Astrocyte (in vitro differentiated cells and primary cell): ENCODE data around the gene HCN1. TPM values are rescaled to one million over a fixed set of nuclear protein-coding genes. Genes with fewer than 3 reads are reported as not detected.
"Not testable (repeated sequence)": the region's sequence is repeated elsewhere in the genome, so short reads cannot be mapped to it uniquely, and the experiment has no call there.

Experiments used
- DNase-seq: peaks from one replicate; pipeline ENCODE4 v3.0.0-alpha.2; 2010; ENCODE audit warnings: low read depth
- FAIRE-seq: peaks from 2 replicates; lab custom pipeline; 2011; peaks lifted over from hg19 to GRCh38; lab: Jason Lieb, UNC
- H2AFZ ChIP-seq: 2 replicates; pipeline ENCODE4 v1.6.0; 2012; ENCODE audit warnings: low read depth, low read length, inconsistent platforms
- H3K27ac ChIP-seq: 2 replicates; pipeline ENCODE4 v1.5.1; 2011; ENCODE audit warnings: low read depth, low read length, inconsistent platforms
- H3K27me3 ChIP-seq: 2 replicates; pipeline ENCODE4 v1.6.0; 2011; ENCODE audit warnings: low read length, inconsistent platforms; ENCODE audit not compliant: insufficient read depth
- H3K36me3 ChIP-seq: 2 replicates; pipeline ENCODE4 v1.5.1; 2011; ENCODE audit warnings: low read length, inconsistent platforms; ENCODE audit not compliant: insufficient read depth
- H3K4me1 ChIP-seq: 2 replicates; pipeline ENCODE4 v1.5.1; 2011; ENCODE audit warnings: low read length, inconsistent platforms; ENCODE audit not compliant: insufficient read depth
- H3K4me2 ChIP-seq: 2 replicates; pipeline ENCODE4 v1.6.0; 2012; ENCODE audit warnings: low read length, inconsistent platforms
- H3K4me3 ChIP-seq: 2 replicates; pipeline ENCODE4 v1.5.1; 2011; ENCODE audit warnings: low read depth, mild to moderate bottlenecking, low read length, inconsistent platforms; ENCODE audit not compliant: insufficient read depth
- H3K79me2 ChIP-seq: 2 replicates; pipeline ENCODE4 v1.6.0; 2012; ENCODE audit warnings: mild to moderate bottlenecking, low read length, inconsistent platforms; ENCODE audit not compliant: insufficient read depth
- H3K9ac ChIP-seq: 2 replicates; pipeline ENCODE4 v1.6.0; 2012; ENCODE audit warnings: mild to moderate bottlenecking, low read length, inconsistent platforms
- H3K9me3 ChIP-seq: 2 replicates; pipeline ENCODE4 v1.5.1; 2012; ENCODE audit warnings: low read depth, mild to moderate bottlenecking, low read length, inconsistent platforms; ENCODE audit not compliant: insufficient read depth
- H4K20me1 ChIP-seq: 2 replicates; pipeline ENCODE4 v1.6.0; 2012; ENCODE audit warnings: low read length, inconsistent platforms; ENCODE audit not compliant: insufficient read depth
- H3K27ac Mint-ChIP-seq: one replicate; pipeline ENCODE4 v1.8.0; 2021; ENCODE audit warnings: mild to moderate bottlenecking, mixed read lengths; ENCODE audit not compliant: unreplicated experiment
- H3K27me3 Mint-ChIP-seq: one replicate; pipeline ENCODE4 v1.8.0; 2021; ENCODE audit warnings: low read depth, mixed read lengths; ENCODE audit not compliant: unreplicated experiment
- H3K36me3 Mint-ChIP-seq: one replicate; pipeline ENCODE4 v1.8.0; 2021; ENCODE audit warnings: low read depth, mixed read lengths; ENCODE audit not compliant: unreplicated experiment
- H3K4me1 Mint-ChIP-seq: one replicate; pipeline ENCODE4 v1.8.0; 2021; ENCODE audit warnings: low read depth, mixed read lengths; ENCODE audit not compliant: unreplicated experiment
- H3K4me3 Mint-ChIP-seq: one replicate; pipeline ENCODE4 v1.8.0; 2021; ENCODE audit warnings: mild to moderate bottlenecking, moderate library complexity, mixed read lengths; ENCODE audit not compliant: unreplicated experiment
- H3K9me3 Mint-ChIP-seq: one replicate; pipeline ENCODE4 v1.8.0; 2021; ENCODE audit warnings: mild to moderate bottlenecking, mixed read lengths; ENCODE audit not compliant: unreplicated experiment
- EZH2 ChIP-seq: IDR thresholded peaks from 2 replicates; pipeline ENCODE4 v1.6.1; 2012; ENCODE audit warnings: mild to moderate bottlenecking, low read length, inconsistent platforms; ENCODE audit not compliant: insufficient read depth
- total RNA-seq: library from RNA; stranded (reverse); gene quantifications from 2 replicates; pipeline ENCODE4 v1.2.1, GENCODE V29; 2021
- TF ChIP-seq, protein P1 (sequence below): IDR thresholded peaks from 2 replicates; pipeline ENCODE4 v1.5.1; 2011; ENCODE audit warnings: low read depth, mild to moderate bottlenecking, inconsistent platforms, low read length, moderate library complexity; ENCODE audit not compliant: insufficient read depth

The HCN1 gene
- total RNA-seq, 1 donor from 2014 or later = 0.11 TPM

DNA sequence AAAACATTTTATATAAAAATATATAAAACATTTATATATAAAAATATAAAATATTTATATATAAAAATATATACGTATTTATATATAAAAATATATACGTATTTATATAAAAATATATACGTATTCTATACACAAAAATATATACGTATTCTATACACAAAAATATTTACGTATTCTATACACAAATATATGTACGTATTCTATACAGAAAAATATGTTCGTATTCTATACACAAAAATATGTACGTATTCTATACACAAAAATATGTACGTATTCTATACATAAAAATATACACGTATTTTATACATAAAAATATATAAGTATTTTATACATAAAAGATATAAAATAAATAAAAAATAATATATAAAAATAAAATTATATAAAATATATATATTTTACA lies 323.6 kb downstream of the HCN1 start:
- Histone ChIP-seq H3K4me2 (no peak overlapping the region), H3K9ac (no peak overlapping the region), H3K4me1 (no peaks in the 10 kb centered on the region), H3K36me3 (no peaks in the 10 kb centered on the region), H3K9me3 (no peaks in the 10 kb centered on the region), H3K79me2 (no peaks in the 10 kb centered on the region), H2AFZ (no peak overlapping the region), H4K20me1 (no peaks in the 10 kb centered on the region), H3K27ac (no peak overlapping the region), H3K27me3 (no peaks in the 10 kb centered on the region), H3K4me3 (no peak overlapping the region)
- Mint-ChIP-seq H3K9me3 (no peaks in the 10 kb centered on the region), H3K27me3 (no peaks in the 10 kb centered on the region), H3K36me3 (no peaks in the 10 kb centered on the region), H3K4me1 (no peaks in the 10 kb centered on the region), H3K27ac (no peak overlapping the region), H3K4me3 (no peak overlapping the region)
- DNase-seq (no peak), FAIRE-seq (no peak)
- TF ChIP-seq, protein P1, sequence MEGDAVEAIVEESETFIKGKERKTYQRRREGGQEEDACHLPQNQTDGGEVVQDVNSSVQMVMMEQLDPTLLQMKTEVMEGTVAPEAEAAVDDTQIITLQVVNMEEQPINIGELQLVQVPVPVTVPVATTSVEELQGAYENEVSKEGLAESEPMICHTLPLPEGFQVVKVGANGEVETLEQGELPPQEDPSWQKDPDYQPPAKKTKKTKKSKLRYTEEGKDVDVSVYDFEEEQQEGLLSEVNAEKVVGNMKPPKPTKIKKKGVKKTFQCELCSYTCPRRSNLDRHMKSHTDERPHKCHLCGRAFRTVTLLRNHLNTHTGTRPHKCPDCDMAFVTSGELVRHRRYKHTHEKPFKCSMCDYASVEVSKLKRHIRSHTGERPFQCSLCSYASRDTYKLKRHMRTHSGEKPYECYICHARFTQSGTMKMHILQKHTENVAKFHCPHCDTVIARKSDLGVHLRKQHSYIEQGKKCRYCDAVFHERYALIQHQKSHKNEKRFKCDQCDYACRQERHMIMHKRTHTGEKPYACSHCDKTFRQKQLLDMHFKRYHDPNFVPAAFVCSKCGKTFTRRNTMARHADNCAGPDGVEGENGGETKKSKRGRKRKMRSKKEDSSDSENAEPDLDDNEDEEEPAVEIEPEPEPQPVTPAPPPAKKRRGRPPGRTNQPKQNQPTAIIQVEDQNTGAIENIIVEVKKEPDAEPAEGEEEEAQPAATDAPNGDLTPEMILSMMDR = no peak
- TF ChIP-seq EZH2 = no peak

DNA sequence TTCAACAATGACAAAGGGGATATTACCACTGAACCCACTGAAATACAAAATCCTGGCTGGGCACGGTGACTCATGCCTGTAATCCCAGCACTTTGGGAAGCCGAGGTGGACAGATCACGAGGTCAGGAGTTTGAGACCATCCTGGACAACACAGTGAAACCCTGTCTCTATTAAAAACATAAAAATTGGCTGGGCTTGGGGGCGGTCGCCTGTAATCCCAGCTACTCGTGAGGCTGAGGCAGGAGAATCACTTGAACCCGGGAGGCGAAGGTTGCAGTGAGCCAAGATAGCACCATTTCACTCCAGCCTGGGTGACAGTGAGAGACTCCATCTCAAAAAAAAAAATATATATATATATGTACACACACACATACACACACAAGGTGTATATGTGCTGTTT lies 324.8 kb downstream of the HCN1 start:
- H3K4me1 Mint-ChIP-seq, H3K79me2 ChIP-seq, H3K4me3 ChIP-seq, H3K9me3 Mint-ChIP-seq, H3K27ac ChIP-seq, DNase-seq, H3K27me3 Mint-ChIP-seq, H3K9ac ChIP-seq, FAIRE-seq, H3K27me3 ChIP-seq, H3K4me3 Mint-ChIP-seq, H2AFZ ChIP-seq, H3K36me3 Mint-ChIP-seq, H4K20me1 ChIP-seq, H3K9me3 ChIP-seq, H3K27ac Mint-ChIP-seq, H3K4me1 ChIP-seq, H3K36me3 ChIP-seq, H3K4me2 ChIP-seq: not testable (repeated sequence)

DNA sequence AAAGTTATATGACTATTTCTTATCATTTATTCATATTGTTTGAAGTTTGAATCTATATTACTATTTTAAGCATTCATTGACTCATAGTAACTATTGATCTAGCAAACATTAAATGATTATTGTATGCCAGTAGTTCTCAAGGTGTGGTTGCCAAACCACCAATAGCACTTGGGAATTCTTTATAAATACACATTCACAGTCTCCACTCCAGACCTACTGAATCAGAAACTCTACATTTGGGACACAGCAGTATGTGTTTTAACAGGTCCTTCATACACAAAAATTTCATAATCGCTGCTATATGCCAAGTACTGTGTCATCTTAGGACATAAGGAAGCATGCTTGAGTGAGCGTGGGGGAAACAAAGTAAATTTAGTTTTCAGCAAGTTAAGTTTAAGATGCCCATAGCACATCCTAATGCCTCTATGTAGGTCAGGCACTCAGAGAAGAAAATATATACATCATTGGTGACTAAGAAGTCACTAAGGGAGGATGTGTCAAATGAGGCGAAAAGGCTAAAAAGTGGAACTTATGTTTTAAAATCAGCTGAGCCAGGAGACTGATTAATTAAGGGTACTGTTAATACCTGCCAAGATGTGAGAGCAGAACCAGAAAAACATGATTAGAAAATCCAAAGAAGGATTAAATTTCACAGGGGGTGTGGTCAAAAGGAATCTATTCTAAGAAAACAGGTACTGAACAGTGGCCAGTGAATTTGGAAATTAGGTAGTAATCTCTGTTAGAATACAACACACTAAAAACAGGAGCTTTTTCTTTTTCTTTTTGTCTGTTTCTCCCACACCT lies 340.8 kb downstream of the HCN1 start:
- Mint-ChIP-seq H3K27ac (no peak overlapping the region), H3K4me1 (no peaks in the 10 kb centered on the region), H3K27me3 (no peaks in the 10 kb centered on the region), H3K36me3 (no peaks in the 10 kb centered on the region), H3K4me3 (no peak overlapping the region), H3K9me3 (no peaks in the 10 kb centered on the region)
- H3K4me1 ChIP-seq = no peaks in the 10 kb centered on the region
- H3K36me3 ChIP-seq = no peaks in the 10 kb centered on the region
- H3K4me2 ChIP-seq = no peak overlapping the region
- H3K4me3 ChIP-seq = no peak overlapping the region
- no peaks in the 10 kb centered on the region for H3K79me2 ChIP-seq
- no peaks in the 10 kb centered on the region for H3K9me3 ChIP-seq
- no peaks in the 10 kb centered on the region for H3K27me3 ChIP-seq
- no peak overlapping the region for H3K27ac ChIP-seq
- no peak for TF ChIP-seq EZH2
- TF ChIP-seq, protein P1 = no peak
- no peak for DNase-seq
- H3K9ac ChIP-seq = no peak overlapping the region
- H4K20me1 ChIP-seq = no peaks in the 10 kb centered on the region
- no peak overlapping the region for H2AFZ ChIP-seq
- FAIRE-seq = no peak
